SK-N-SH treated with all-trans-retinoic acid at 6 μM for 48 hours (cell line): Measurements from ENCODE around the gene SEMA3G.

Experiments
- ATAC-seq: fragments of 200-7000 bp; cut with Tn5 transposase; 3 replicates; pipeline ENCODE4 v1.9.1; 2020; ENCODE audit warnings: mild to moderate bottlenecking, moderate library complexity
- ARNTL ChIP-seq: fragments of 450-650 bp; formaldehyde crosslinking; IDR thresholded peaks from 2 replicates; pipeline ENCODE4 v1.5.0; 2020; ENCODE audit warnings: low read depth, mild to moderate bottlenecking, moderate library complexity, borderline replicate concordance
- BACH2 ChIP-seq: fragments of 250-450 bp; sonication (Bioruptor Pico); IDR thresholded peaks from 2 replicates; pipeline ENCODE4 v1.9.0; 2021; ENCODE audit warnings: mild to moderate bottlenecking, borderline replicate concordance
- CSDC2 ChIP-seq: fragments of 250-450 bp; sonication (Bioruptor Pico); IDR thresholded peaks from 2 replicates; pipeline ENCODE4 v1.5.0; 2020; ENCODE audit warnings: mild to moderate bottlenecking, moderate library complexity
- ESRRG ChIP-seq: fragments of 250-450 bp; sonication (Bioruptor Pico); IDR thresholded peaks from 2 replicates; pipeline ENCODE4 v1.6.1; 2021; ENCODE audit warnings: mild to moderate bottlenecking
- ISL1 ChIP-seq: fragments of 250-450 bp; sonication (Bioruptor Pico); IDR thresholded peaks from 2 replicates; pipeline ENCODE4 v2.1.2; 2022; ENCODE audit warnings: mild to moderate bottlenecking, moderate library complexity
- OSR1 ChIP-seq: fragments of 250-450 bp; sonication (Bioruptor Pico); IDR thresholded peaks from 2 replicates; pipeline ENCODE4 v1.8.0; 2022; ENCODE audit warnings: moderate library complexity, mild to moderate bottlenecking, inconsistent platforms
- PPARA ChIP-seq: fragments of 250-450 bp; sonication (Bioruptor Pico); IDR thresholded peaks from 2 replicates; pipeline ENCODE4 v1.5.0; 2020; ENCODE audit warnings: mild to moderate bottlenecking, borderline replicate concordance
- RARB ChIP-seq: fragments of 250-450 bp; sonication (Bioruptor Pico); IDR thresholded peaks from 2 replicates; pipeline ENCODE4 v1.8.0; 2021; ENCODE audit warnings: mild to moderate bottlenecking, moderate library complexity
- SNAI2 ChIP-seq: fragments of 250-450 bp; sonication (Bioruptor Pico); IDR thresholded peaks from 2 replicates; pipeline ENCODE4 v1.5.0; 2020; ENCODE audit warnings: mild to moderate bottlenecking, moderate library complexity
- TCF4 ChIP-seq: fragments of 250-450 bp; sonication (Bioruptor Pico); IDR thresholded peaks from 2 replicates; pipeline ENCODE4 v1.8.0; 2021; ENCODE audit warnings: mild to moderate bottlenecking, moderate library complexity, borderline replicate concordance
- TOX ChIP-seq: fragments of 250-450 bp; sonication (Bioruptor Pico); IDR thresholded peaks from 2 replicates; pipeline ENCODE4 v1.8.0; 2021; ENCODE audit warnings: mild to moderate bottlenecking, moderate library complexity, borderline replicate concordance
- ZC3H10 ChIP-seq: fragments of 250-450 bp; sonication (Bioruptor Pico); IDR thresholded peaks from 2 replicates; pipeline ENCODE4 v1.5.1; 2021; ENCODE audit warnings: mild to moderate bottlenecking, moderate library complexity
- ZFP3 ChIP-seq: fragments of 250-450 bp; sonication (Bioruptor Pico); IDR thresholded peaks from 2 replicates; pipeline ENCODE4 v1.5.0; 2020; ENCODE audit warnings: mild to moderate bottlenecking, moderate library complexity
- ZFP30 ChIP-seq: fragments of 450-650 bp; formaldehyde crosslinking; IDR thresholded peaks from 2 replicates; pipeline ENCODE4 v1.5.0; 2022; ENCODE audit warnings: mild to moderate bottlenecking, moderate library complexity
- ZNF565 ChIP-seq: fragments of 450-650 bp; formaldehyde crosslinking; conservative IDR thresholded peaks from 2 replicates; pipeline ENCODE4 v1.5.0; 2020; ENCODE audit warnings: low read depth, mild to moderate bottlenecking, moderate library complexity
- ZNF70 ChIP-seq: fragments of 450-650 bp; formaldehyde crosslinking; IDR thresholded peaks from 2 replicates; pipeline ENCODE4 v1.5.0; 2020; ENCODE audit warnings: mild to moderate bottlenecking, moderate library complexity
- ZNF8 ChIP-seq: fragments of 450-650 bp; formaldehyde crosslinking; IDR thresholded peaks from 2 replicates; pipeline ENCODE4 v1.5.0; 2020; ENCODE audit warnings: mild to moderate bottlenecking, moderate library complexity
- TF ChIP-seq, protein P1 (sequence below): fragments of 250-450 bp; sonication (Bioruptor Pico); IDR thresholded peaks from 2 replicates; pipeline ENCODE4 v1.8.0; 2020; ENCODE audit warnings: mild to moderate bottlenecking, moderate library complexity, borderline replicate concordance
- TF ChIP-seq, protein P2 (sequence below): fragments of 250-450 bp; sonication (Bioruptor Pico); IDR thresholded peaks from 2 replicates; pipeline ENCODE4 v1.8.0; 2021; ENCODE audit warnings: low read depth, mild to moderate bottlenecking, moderate library complexity, borderline replicate concordance
- TF ChIP-seq, protein P3 (sequence below): fragments of 250-450 bp; sonication (Bioruptor Pico); IDR thresholded peaks from 2 replicates; pipeline ENCODE4 v1.5.0; 2020; ENCODE audit warnings: mild to moderate bottlenecking, moderate library complexity
- TF ChIP-seq, protein P4 (sequence below): fragments of 250-450 bp; sonication (Bioruptor Pico); IDR thresholded peaks from 2 replicates; pipeline ENCODE4 v1.5.1; 2020; ENCODE audit warnings: low read depth, mild to moderate bottlenecking, moderate library complexity

The SEMA3G gene

DNA sequence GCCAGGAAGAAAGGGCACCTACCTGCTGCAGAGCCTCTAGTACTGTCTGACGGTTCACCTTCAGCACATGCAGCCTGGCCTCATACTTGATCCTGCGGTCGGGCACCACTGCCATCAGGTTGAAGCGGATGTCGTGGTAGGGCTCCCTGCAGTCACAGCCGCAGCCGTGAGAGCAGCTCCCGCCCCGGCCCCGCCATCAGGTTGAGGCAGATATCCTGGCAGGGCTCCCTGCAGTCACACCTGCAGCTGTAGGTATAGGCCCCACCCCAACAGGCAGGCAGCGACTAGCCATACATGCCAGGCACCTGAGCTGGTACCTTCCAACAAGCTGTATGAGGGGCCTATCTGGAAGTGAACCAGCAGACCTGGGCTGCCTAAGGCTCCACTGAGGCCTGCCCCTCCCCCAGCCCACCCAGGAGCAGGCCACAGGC, 38.7 kb downstream of the SEMA3G start (continued):
- TF ChIP-seq, protein P1, sequence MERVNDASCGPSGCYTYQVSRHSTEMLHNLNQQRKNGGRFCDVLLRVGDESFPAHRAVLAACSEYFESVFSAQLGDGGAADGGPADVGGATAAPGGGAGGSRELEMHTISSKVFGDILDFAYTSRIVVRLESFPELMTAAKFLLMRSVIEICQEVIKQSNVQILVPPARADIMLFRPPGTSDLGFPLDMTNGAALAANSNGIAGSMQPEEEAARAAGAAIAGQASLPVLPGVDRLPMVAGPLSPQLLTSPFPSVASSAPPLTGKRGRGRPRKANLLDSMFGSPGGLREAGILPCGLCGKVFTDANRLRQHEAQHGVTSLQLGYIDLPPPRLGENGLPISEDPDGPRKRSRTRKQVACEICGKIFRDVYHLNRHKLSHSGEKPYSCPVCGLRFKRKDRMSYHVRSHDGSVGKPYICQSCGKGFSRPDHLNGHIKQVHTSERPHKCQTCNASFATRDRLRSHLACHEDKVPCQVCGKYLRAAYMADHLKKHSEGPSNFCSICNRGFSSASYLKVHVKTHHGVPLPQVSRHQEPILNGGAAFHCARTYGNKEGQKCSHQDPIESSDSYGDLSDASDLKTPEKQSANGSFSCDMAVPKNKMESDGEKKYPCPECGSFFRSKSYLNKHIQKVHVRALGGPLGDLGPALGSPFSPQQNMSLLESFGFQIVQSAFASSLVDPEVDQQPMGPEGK (CRISPR knock-in tag) = no peak
- TF ChIP-seq TCF4 (CRISPR knock-in tag) (no peak), ZC3H10 (CRISPR knock-in tag) (no peak), ESRRG (no peak), CSDC2 (CRISPR knock-in tag) (no peak), ISL1 (CRISPR knock-in tag) (no peak), ARNTL (CRISPR knock-in tag) (no peak), ZFP30 (no peak), ZFP3 (CRISPR knock-in tag) (no peak)

DNA sequence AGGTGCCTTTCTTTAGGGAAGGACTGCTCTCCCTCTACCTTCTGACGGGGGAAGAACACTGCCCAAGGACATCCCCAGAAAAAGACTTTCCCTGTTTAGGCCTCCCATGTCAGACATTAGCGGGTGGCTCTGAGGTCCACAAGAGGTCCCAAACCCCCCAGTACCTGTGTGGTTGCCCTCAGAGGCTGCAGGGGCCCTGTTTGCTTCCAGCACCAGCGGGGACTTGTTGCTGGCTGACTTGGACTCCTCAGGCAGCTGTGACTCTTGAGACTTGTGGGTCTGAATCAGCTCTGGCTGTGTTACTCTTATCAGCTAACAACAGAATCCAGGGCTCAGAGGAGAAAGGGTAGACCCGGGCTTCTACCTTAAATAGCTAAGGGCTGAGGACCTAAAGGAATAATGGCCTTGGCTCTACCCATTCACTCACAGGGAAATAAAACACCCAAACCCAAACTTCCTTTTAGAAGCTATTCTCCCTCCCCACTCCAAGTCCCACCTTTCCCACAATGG, 39.2 kb downstream of the SEMA3G start:
- no peak for ATAC-seq
- no peak for TF ChIP-seq TOX
- TF ChIP-seq, protein P2, sequence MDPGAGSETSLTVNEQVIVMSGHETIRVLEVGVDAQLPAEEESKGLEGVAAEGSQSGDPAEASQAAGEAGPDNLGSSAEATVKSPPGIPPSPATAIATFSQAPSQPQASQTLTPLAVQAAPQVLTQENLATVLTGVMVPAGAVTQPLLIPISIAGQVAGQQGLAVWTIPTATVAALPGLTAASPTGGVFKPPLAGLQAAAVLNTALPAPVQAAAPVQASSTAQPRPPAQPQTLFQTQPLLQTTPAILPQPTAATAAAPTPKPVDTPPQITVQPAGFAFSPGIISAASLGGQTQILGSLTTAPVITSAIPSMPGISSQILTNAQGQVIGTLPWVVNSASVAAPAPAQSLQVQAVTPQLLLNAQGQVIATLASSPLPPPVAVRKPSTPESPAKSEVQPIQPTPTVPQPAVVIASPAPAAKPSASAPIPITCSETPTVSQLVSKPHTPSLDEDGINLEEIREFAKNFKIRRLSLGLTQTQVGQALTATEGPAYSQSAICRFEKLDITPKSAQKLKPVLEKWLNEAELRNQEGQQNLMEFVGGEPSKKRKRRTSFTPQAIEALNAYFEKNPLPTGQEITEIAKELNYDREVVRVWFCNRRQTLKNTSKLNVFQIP (CRISPR knock-in tag) = no peak
- TF ChIP-seq ESRRG = no peak
- no peak for TF ChIP-seq PPARA (CRISPR knock-in tag)
- no peak for TF ChIP-seq ZC3H10 (CRISPR knock-in tag)
- TF ChIP-seq, protein P3, sequence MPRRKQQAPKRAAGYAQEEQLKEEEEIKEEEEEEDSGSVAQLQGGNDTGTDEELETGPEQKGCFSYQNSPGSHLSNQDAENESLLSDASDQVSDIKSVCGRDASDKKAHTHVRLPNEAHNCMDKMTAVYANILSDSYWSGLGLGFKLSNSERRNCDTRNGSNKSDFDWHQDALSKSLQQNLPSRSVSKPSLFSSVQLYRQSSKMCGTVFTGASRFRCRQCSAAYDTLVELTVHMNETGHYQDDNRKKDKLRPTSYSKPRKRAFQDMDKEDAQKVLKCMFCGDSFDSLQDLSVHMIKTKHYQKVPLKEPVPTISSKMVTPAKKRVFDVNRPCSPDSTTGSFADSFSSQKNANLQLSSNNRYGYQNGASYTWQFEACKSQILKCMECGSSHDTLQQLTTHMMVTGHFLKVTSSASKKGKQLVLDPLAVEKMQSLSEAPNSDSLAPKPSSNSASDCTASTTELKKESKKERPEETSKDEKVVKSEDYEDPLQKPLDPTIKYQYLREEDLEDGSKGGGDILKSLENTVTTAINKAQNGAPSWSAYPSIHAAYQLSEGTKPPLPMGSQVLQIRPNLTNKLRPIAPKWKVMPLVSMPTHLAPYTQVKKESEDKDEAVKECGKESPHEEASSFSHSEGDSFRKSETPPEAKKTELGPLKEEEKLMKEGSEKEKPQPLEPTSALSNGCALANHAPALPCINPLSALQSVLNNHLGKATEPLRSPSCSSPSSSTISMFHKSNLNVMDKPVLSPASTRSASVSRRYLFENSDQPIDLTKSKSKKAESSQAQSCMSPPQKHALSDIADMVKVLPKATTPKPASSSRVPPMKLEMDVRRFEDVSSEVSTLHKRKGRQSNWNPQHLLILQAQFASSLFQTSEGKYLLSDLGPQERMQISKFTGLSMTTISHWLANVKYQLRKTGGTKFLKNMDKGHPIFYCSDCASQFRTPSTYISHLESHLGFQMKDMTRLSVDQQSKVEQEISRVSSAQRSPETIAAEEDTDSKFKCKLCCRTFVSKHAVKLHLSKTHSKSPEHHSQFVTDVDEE = no peak
- no peak for TF ChIP-seq BACH2
- TF ChIP-seq ZNF565 (CRISPR knock-in tag) = no peak
- TF ChIP-seq ZNF70 (CRISPR knock-in tag) = no peak
- no peak for TF ChIP-seq OSR1 (CRISPR knock-in tag)
- no peak for TF ChIP-seq CSDC2 (CRISPR knock-in tag)
- TF ChIP-seq RARB (CRISPR knock-in tag) = no peak
- no peak for TF ChIP-seq ZNF8
- no peak for TF ChIP-seq SNAI2 (CRISPR knock-in tag)
- TF ChIP-seq TCF4 (CRISPR knock-in tag) = no peak
- TF ChIP-seq, all 23 proteins: peak for 0

DNA sequence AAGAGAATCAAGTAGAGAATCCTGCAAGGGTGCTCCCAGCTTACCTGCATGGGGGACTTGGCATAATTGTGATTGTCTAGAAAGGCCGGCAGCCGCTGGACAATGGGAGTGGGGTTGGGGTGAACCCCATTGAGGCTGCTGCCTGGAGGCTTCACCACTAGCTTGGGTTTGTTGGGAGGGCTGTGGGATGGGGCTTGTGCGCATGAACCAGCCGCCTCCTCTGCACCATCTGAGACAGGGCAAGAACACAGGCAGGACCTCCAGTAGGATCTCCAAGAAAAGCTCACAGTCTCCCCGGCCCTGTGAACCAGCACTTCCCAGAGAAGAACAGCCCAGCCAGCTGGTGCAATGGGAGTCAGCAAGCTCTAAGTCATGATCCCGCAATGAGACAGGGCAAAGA, 39.8 kb downstream of the SEMA3G start:
- TF ChIP-seq OSR1 (CRISPR knock-in tag) (no peak), ARNTL (CRISPR knock-in tag) (no peak), TCF4 (CRISPR knock-in tag) (no peak)
- TF ChIP-seq, protein P3 = no peak
- TF ChIP-seq, protein P4, sequence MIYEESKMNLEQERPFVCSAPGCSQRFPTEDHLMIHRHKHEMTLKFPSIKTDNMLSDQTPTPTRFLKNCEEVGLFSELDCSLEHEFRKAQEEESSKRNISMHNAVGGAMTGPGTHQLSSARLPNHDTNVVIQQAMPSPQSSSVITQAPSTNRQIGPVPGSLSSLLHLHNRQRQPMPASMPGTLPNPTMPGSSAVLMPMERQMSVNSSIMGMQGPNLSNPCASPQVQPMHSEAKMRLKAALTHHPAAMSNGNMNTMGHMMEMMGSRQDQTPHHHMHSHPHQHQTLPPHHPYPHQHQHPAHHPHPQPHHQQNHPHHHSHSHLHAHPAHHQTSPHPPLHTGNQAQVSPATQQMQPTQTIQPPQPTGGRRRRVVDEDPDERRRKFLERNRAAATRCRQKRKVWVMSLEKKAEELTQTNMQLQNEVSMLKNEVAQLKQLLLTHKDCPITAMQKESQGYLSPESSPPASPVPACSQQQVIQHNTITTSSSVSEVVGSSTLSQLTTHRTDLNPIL (CRISPR knock-in tag) = no peak
- TF ChIP-seq, protein P2 (CRISPR knock-in tag) = no peak
- ATAC-seq = no peak
